Prostate gland (tissue), 2 donors: Measurements from ENCODE around the gene ZSWIM1. TPM values are rescaled to one million over a fixed set of nuclear protein-coding genes. Genes with fewer than 3 reads are reported as not detected.

Experiments
- DNase-seq: peaks from one replicate; pipeline ENCODE4 v3.0.0-alpha.2; 2019; ENCODE audit warnings: low spot score
- H3K27ac ChIP-seq, 2 donors: fragments of 200-600 bp; sonication (generic); 2 replicates each; pipeline ENCODE4 v1.5.1; 2017 to 2019
- H3K27me3 ChIP-seq: fragments of 200-600 bp; sonication (generic); replicated peaks from 2 replicates; pipeline ENCODE4 v1.5.1; 2019; ENCODE audit not compliant: insufficient read depth
- H3K36me3 ChIP-seq, 2 donors: fragments of 200-600 bp; sonication (generic); 1 replicate in 1 of 2; 2 replicates in 1 of 2; pipeline versions ENCODE4 v1.5.1 to v1.8.1; 2017 to 2019
- H3K4me1 ChIP-seq: fragments of 200-600 bp; sonication (generic); replicated peaks from 2 replicates; pipeline ENCODE4 v1.5.1; 2019
- H3K4me3 ChIP-seq, 2 donors: fragments of 200-600 bp; sonication (generic); 2 replicates each; pipeline ENCODE4 v1.5.1; 2017 to 2019
- H3K9me3 ChIP-seq: fragments of 200-600 bp; sonication (generic); 2 replicates; pipeline ENCODE4 v1.5.1; 2017
- CTCF ChIP-seq, 4 experiments: fragments of 200-600 bp in 2 of 4; fragments of 450-650 bp in 2 of 4; sonication (generic) in 2 of 4; IDR thresholded peaks; 1 replicate in 3 of 4; 2 replicates in 1 of 4; pipeline ENCODE4 v1.5.1; 2016 to 2019; ENCODE audit warnings: antibody characterized with exemption in 4 of 4, mild to moderate bottlenecking in 2 of 4, moderate library complexity in 2 of 4
- POLR2A ChIP-seq: fragments of 450-650 bp; IDR thresholded peaks from one replicate; pipeline ENCODE4 v1.6.1; 2016; ENCODE audit warnings: antibody characterized with exemption, mild to moderate bottlenecking
- POLR2AphosphoS5 ChIP-seq: sonication (generic); formaldehyde crosslinking; IDR thresholded peaks from one replicate; pipeline ENCODE4 v1.6.1; 2017; ENCODE audit warnings: antibody characterized with exemption
- WGBS: methylation state at CpG from one replicate; pipeline ENCODE4 v1.1.5; 2018; 5-methylcytosine and 5-hydroxymethylcytosine counted together
- intact Hi-C: fragments of 100-400 bp; cut with DNase I; formaldehyde crosslinking; loops from one replicate; pipeline ENCODE4 v1.14.2; 2022
- total RNA-seq, 2 donors: library from RNA; depleted of rRNA; stranded (reverse); fragments of >200 nt; gene quantifications; one replicate each; pipeline ENCODE4 v1.1.0, GENCODE V29; 2016

ZSWIM1 gene
- total RNA-seq, 2 donors from 2014 or later = 13.8 to 17.8 TPM

GRCh38 chr20:45917790-45918141 lies 36.7 kb downstream of the ZSWIM1 start:
- no peak for DNase-seq
- Histone ChIP-seq H3K9me3 (no peaks in the 10 kb centered on the region), H3K4me3 (no peak overlapping the region), H3K4me1 (no peaks in the 10 kb centered on the region), H3K27me3 (no peaks in the 10 kb centered on the region), H3K27ac (peak overlapping the region; percentile 7 to 45), H3K36me3 (no peaks in the 10 kb centered on the region)
- intact Hi-C loops = no loop called here
- TF ChIP-seq POLR2AphosphoS5 (no peak), CTCF (IDR thresholded peaks at IDR 0.05) (no peak), POLR2A (no peak)
- 50% methylated on average over 5 of the region's 5 CpGs for WGBS

- 80% methylated on average over 5 of the region's 5 CpGs for WGBS
These were observed 37.2 kb downstream of the ZSWIM1 start for GRCh38 chr20:45918182-45918737.

GRCh38 chr20:45918779-45919537 lies 37.9 kb downstream of the ZSWIM1 start:
- Histone ChIP-seq H3K4me1 (no peaks in the 10 kb centered on the region), H3K4me3 (no peak overlapping the region), H3K27me3 (no peaks in the 10 kb centered on the region), H3K9me3 (no peaks in the 10 kb centered on the region), H3K36me3 (no peaks in the 10 kb centered on the region), H3K27ac (peak overlapping the region; percentile 7 to 45)
- DNase-seq = no peak
- TF ChIP-seq CTCF (IDR thresholded peaks at IDR 0.05) (no peak), POLR2AphosphoS5 (no peak), POLR2A (no peak)
- 77% methylated on average over 12 of the region's 12 CpGs for WGBS
- intact Hi-C loops = no loop called here

More at GRCh38 chr20:45918182-45918737, 37.2 kb downstream of the ZSWIM1 start:
- no peaks in the 10 kb centered on the region for H3K27me3 ChIP-seq
- no peaks in the 10 kb centered on the region for H3K36me3 ChIP-seq
- H3K4me1 ChIP-seq = no peaks in the 10 kb centered on the region
- DNase-seq = no peak
- no peak for TF ChIP-seq CTCF (IDR thresholded peaks at IDR 0.05)
- TF ChIP-seq POLR2A = no peak
- no peak for TF ChIP-seq POLR2AphosphoS5
- no peak overlapping the region for H3K4me3 ChIP-seq
- peak overlapping the region; percentile 7 to 45 for H3K27ac ChIP-seq
- H3K9me3 ChIP-seq = no peaks in the 10 kb centered on the region
- intact Hi-C loops = no loop called here

GRCh38 chr20:45919542-45920399 lies 38.7 kb downstream of the ZSWIM1 start:
- Histone ChIP-seq H3K27ac (peak overlapping the region; percentile 3 to 4), H3K36me3 (no peaks in the 10 kb centered on the region), H3K4me3 (no peak overlapping the region), H3K9me3 (no peaks in the 10 kb centered on the region), H3K4me1 (no peaks in the 10 kb centered on the region), H3K27me3 (no peaks in the 10 kb centered on the region)
- WGBS = 43% methylated on average over 11 of the region's 11 CpGs
- intact Hi-C loops = no loop called here
- DNase-seq = no peak
- TF ChIP-seq POLR2AphosphoS5 = no peak
- TF ChIP-seq POLR2A = no peak
- TF ChIP-seq CTCF (IDR thresholded peaks at IDR 0.05) = no peak
